PC-3 (cell line): ENCODE results near the gene CCR9. TPM values are rescaled to one million over a fixed set of nuclear protein-coding genes. Genes with fewer than 3 reads are reported as not detected.

Experiments
- ATAC-seq: fragments of 200-7000 bp; cut with Tn5 transposase; 2 replicates; pipeline ENCODE4 v1.9.1; 2020; ENCODE audit warnings: mild to moderate bottlenecking, moderate library complexity
- BruUV-seq: library from RNA; stranded (reverse); fragments of 400-500 nt; replicated peaks from 2 replicates; lab custom pipeline; 2021; lab: Mats Ljungman, UMichigan
- CTCF ChIA-PET: fragments of 300-600 bp; sonication (Branson Sonifier 250); formaldehyde crosslinking; loops from one replicate; lab custom pipeline; 2022; ENCODE audit warnings: antibody characterized with exemption; lab: Charles Lee
- POLR2A ChIA-PET: fragments of 300-600 bp; sonication (Branson Sonifier 250); formaldehyde crosslinking; loops from one replicate; lab custom pipeline; 2022; ENCODE audit warnings: antibody characterized with exemption; ENCODE audit not compliant: unreplicated experiment; lab: Charles Lee
- DNase-seq: peaks from one replicate; pipeline ENCODE4 v3.0.0-alpha.2; 2015
- H2AFZ ChIP-seq: fragments of 300-600 bp; sonication (generic); 2 replicates; pipeline ENCODE4 v1.6.0; 2016; ENCODE audit warnings: antibody characterized with exemption, low read length
- H3F3A ChIP-seq: fragments of 300-600 bp; sonication (generic); one replicate; pipeline ENCODE4 v1.6.0; 2017; ENCODE audit warnings: antibody characterized with exemption, low read length, control low read depth, mild to moderate bottlenecking; ENCODE audit not compliant: unreplicated experiment
- H3K27ac ChIP-seq: fragments of 300-600 bp; sonication (generic); 2 replicates; pipeline ENCODE4 v1.5.1; 2016; ENCODE audit warnings: mild to moderate bottlenecking, low read length
- H3K27me3 ChIP-seq: fragments of 300-600 bp; sonication (generic); 2 replicates; pipeline ENCODE4 v1.6.1; 2016; ENCODE audit warnings: low read length, mixed read lengths
- H3K36me3 ChIP-seq: fragments of 300-600 bp; sonication (generic); 2 replicates; pipeline ENCODE4 v1.6.1; 2016; ENCODE audit warnings: low read depth, mixed run types, low read length, mixed read lengths
- H3K4me1 ChIP-seq: fragments of 300-600 bp; sonication (generic); 2 replicates; pipeline ENCODE4 v1.5.1; 2016; ENCODE audit warnings: low read length; ENCODE audit not compliant: insufficient read depth
- H3K4me2 ChIP-seq: fragments of 300-600 bp; sonication (generic); 2 replicates; pipeline ENCODE4 v1.6.0; 2016; ENCODE audit warnings: low read length
- H3K4me3 ChIP-seq: fragments of 300-600 bp; sonication (generic); 2 replicates; pipeline ENCODE4 v1.5.1; 2016; ENCODE audit warnings: mild to moderate bottlenecking, low read length, mixed read lengths
- H3K79me2 ChIP-seq: fragments of 300-600 bp; sonication (generic); 2 replicates; pipeline ENCODE4 v1.6.1; 2017; ENCODE audit warnings: low read length, mixed read lengths
- H3K9ac ChIP-seq: fragments of 300-600 bp; sonication (generic); 2 replicates; pipeline ENCODE4 v1.6.0; 2016; ENCODE audit warnings: mild to moderate bottlenecking, low read length
- H3K9me2 ChIP-seq: fragments of 300-600 bp; sonication (generic); replicated peaks from 2 replicates; pipeline ENCODE4 v1.6.1; 2016; ENCODE audit warnings: mixed run types, low read length, mixed read lengths
- H3K9me3 ChIP-seq: fragments of 300-600 bp; sonication (generic); 2 replicates; pipeline ENCODE4 v1.6.1; 2016; ENCODE audit warnings: low read length, mixed read lengths
- H4K20me1 ChIP-seq: fragments of 300-600 bp; sonication (generic); 2 replicates; pipeline ENCODE4 v1.6.1; 2016; ENCODE audit warnings: low read length, mixed read lengths
- CTCF ChIP-seq: fragments of 300-600 bp; sonication (generic); conservative IDR thresholded peaks from 2 replicates; pipeline ENCODE4 v1.5.1; 2017; ENCODE audit warnings: antibody characterized with exemption, low read depth, mild to moderate bottlenecking, low read length
- EZH2 ChIP-seq: fragments of 300-600 bp; sonication (generic); IDR thresholded peaks from one replicate; pipeline ENCODE4 v1.6.1; 2017; ENCODE audit warnings: antibody characterized with exemption, mild to moderate bottlenecking, low read length; ENCODE audit not compliant: unreplicated experiment
- EZH2phosphoT487 ChIP-seq: fragments of 300-600 bp; sonication (generic); IDR thresholded peaks from 2 replicates; pipeline ENCODE4 v1.6.1; 2018; ENCODE audit warnings: mild to moderate bottlenecking, antibody characterized with exemption, low read length, borderline replicate concordance
- intact Hi-C: fragments of 100-400 bp; cut with micrococcal nuclease; formaldehyde crosslinking; loops from 2 replicates; pipeline ENCODE4 v1.9.0; 2023
- total RNA-seq: library from RNA; depleted of rRNA; stranded (reverse); fragments of >200 nt; gene quantifications from 2 replicates; pipeline ENCODE4 v1.2.3, GENCODE V29; 2014; rRNA removed

Gene CCR9
- total RNA-seq, 1 experiment from 2014 or later, result not detected

- CTCF ChIA-PET, result no interaction called here
- peaks cover 42% of the 10 kb centered on the region; the same call in 1 of the 2 replicates for H3K36me3 ChIP-seq
- no peak overlapping the region for H3K27ac ChIP-seq
Measured at GRCh38 chr3:45951946-45952345, 65.6 kb downstream of the CCR9 start.

GRCh38 chr3:45952456-45952855 is 66.1 kb downstream of the CCR9 start:
- H3K4me2 ChIP-seq, result no peak overlapping the region
- H3K9ac ChIP-seq, result no peak overlapping the region
- H3K79me2 ChIP-seq, result no peaks in the 10 kb centered on the region
- H3K36me3 ChIP-seq, result peaks cover 37% of the 10 kb centered on the region; the same call in 1 of the 2 replicates
- ChIA-PET POLR2A (no interaction called here), CTCF (no interaction called here)
- intact Hi-C loops, result no loop called here
- H3K4me1 ChIP-seq, result peaks cover 7% of the 10 kb centered on the region
- H4K20me1 ChIP-seq, result no peaks in the 10 kb centered on the region
- H3F3A ChIP-seq, result no peaks in the 10 kb centered on the region
- H3K9me2 ChIP-seq, result no peaks in the 10 kb centered on the region
- DNase-seq (no peak), ATAC-seq (no peak)
- no TSS peak for BruUV-seq
- H3K4me3 ChIP-seq, result no peak overlapping the region
- no peaks in the 10 kb centered on the region for H3K27me3 ChIP-seq
- TF ChIP-seq CTCF (no peak), EZH2phosphoT487 (no peak), EZH2 (no peak)
- H3K27ac ChIP-seq, result no peak overlapping the region
- no peaks in the 10 kb centered on the region for H3K9me3 ChIP-seq
- no peak overlapping the region for H2AFZ ChIP-seq

More at GRCh38 chr3:45951946-45952345, 65.6 kb downstream of the CCR9 start:
- Histone ChIP-seq H3K9ac (no peak overlapping the region), H3K9me3 (no peaks in the 10 kb centered on the region), H3K4me2 (no peak overlapping the region), H2AFZ (no peak overlapping the region), H3K27me3 (no peaks in the 10 kb centered on the region), H4K20me1 (no peaks in the 10 kb centered on the region), H3K79me2 (no peaks in the 10 kb centered on the region), H3K4me1 (peaks cover 7% of the 10 kb centered on the region), H3K9me2 (no peaks in the 10 kb centered on the region), H3K4me3 (no peak overlapping the region), H3F3A (no peaks in the 10 kb centered on the region)
- POLR2A ChIA-PET, result no interaction called here
- no peak for ATAC-seq
- intact Hi-C loops, result no loop called here
- no peak for TF ChIP-seq CTCF
- TF ChIP-seq EZH2phosphoT487, result no peak
- TF ChIP-seq EZH2, result no peak
- no peak for DNase-seq
- no TSS peak for BruUV-seq

Other genes starting within 250 kb of the CCR9 start
- gene SACM1L, start 197.1 kb upstream of the CCR9 start, total RNA-seq, result 30.1 and 46.7 TPM in 2 replicates
- gene SLC6A20, start 90.0 kb upstream of the CCR9 start, total RNA-seq, result not detected in 2 replicates
- gene LZTFL1, start 44.4 kb upstream of the CCR9 start, total RNA-seq, result 8.3 and 14.2 TPM in 2 replicates
- not detected in 2 replicates for gene CXCR6, start 56.9 kb downstream of the CCR9 start, total RNA-seq
- gene FYCO1, start 109.3 kb downstream of the CCR9 start, total RNA-seq, result 15.4 and 16.9 TPM in 2 replicates
- not detected in 2 replicates for gene XCR1, start 140.9 kb downstream of the CCR9 start, total RNA-seq